BJ (cell line): ENCODE results near the gene DLGAP1. TPM values are rescaled to one million over a fixed set of nuclear protein-coding genes. Genes with fewer than 3 reads are reported as not detected.

Experiments used
- CTCF ChIA-PET: fragments of 350-600 bp; formaldehyde crosslinking; extraction: SDS; loops from one replicate; lab custom pipeline; 2021; ENCODE audit warnings: antibody characterized with exemption, inconsistent platforms; lab: Yijun Ruan, JAX
- POLR2A ChIA-PET: fragments of 300-600 bp; sonication (Branson Sonifier 250); formaldehyde crosslinking; extraction: SDS; loops from one replicate; lab custom pipeline; 2021; ENCODE audit warnings: antibody characterized with exemption; lab: Charles Lee
- DNase-seq: peaks from one replicate; pipeline ENCODE4 v3.0.0-alpha.2; 2011; ENCODE audit warnings: low read depth
- H3K27me3 ChIP-seq: 2 replicates; pipeline ENCODE4 v1.6.0; 2011; ENCODE audit warnings: low read length; ENCODE audit not compliant: control insufficient read depth, insufficient read depth
- H3K36me3 ChIP-seq: 2 replicates; pipeline ENCODE4 v1.5.1; 2011; ENCODE audit warnings: low read length; ENCODE audit not compliant: control insufficient read depth, insufficient read depth
- H3K4me3 ChIP-seq: 2 replicates; pipeline ENCODE4 v1.5.1; 2011; ENCODE audit warnings: low read depth, mild to moderate bottlenecking, control low read depth, low read length
- CTCF ChIP-seq: IDR thresholded peaks from 2 replicates; pipeline ENCODE4 v1.5.1; 2011; ENCODE audit warnings: low read depth, mild to moderate bottlenecking, control low read depth, inconsistent platforms, low read length, moderate library complexity; ENCODE audit not compliant: insufficient read depth
- polyA plus RNA-seq: library from polyadenylated mRNA; depleted of rRNA; stranded (reverse); fragments of >200 nt; gene quantifications from 2 replicates; pipeline ENCODE4 v1.2.3, GENCODE V29; 2011

The DLGAP1 gene
- polyA plus RNA-seq, 1 experiment = 0.02 TPM

DNA sequence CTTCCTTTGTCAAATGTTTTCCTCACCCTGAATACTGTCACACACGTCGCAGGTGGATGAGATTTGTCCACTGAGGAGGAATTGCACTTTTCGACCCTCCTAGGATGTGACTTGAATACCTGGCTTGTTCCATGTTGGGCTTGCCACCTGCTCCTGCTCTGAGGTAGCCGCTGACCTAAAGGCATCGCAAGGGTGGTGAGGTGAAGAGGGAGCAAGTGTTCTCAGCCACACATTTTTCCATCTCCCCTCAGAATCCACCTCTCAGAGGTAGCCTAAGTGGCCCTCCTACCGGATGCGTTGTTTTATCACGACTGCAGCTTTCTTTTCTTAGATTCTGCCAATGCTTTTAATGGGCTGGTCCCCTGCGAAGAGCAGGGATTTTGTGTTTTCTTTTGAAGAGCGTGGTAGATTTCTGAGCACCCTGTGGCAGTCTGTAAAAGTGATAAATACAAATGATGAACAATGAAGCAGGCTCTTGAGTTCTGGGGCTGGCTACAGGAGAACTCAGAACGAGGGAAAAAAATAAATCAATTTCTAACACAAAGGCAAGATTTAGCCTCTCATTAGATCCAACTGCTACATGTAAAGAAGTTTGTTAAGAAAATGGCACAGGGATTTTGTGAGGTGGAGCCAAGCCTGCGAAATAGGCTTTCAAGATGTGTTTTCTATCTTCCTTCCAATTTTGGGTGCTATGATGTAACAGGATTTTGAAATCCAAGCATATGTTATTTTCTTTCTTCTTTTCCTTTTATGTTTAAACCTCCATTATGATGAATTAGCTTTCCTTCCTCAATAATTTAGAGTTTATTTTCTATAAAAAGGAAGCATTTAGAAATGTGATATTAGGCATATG lies 618.4 kb downstream of the DLGAP1 start:
- TF ChIP-seq CTCF = no peak
- DNase-seq = no peak
- ChIA-PET CTCF (interaction anchor here (1.0 kb wide), 1 partner anchor 65 kb away, joined by 3 read pairs; no protein-coding TSS in a partner anchor), POLR2A (interaction anchor here (0.6 kb wide), 1 partner anchor 65 kb away, joined by 4 read pairs; no protein-coding TSS in a partner anchor)
- no peak overlapping the region for H3K4me3 ChIP-seq
- no peaks in the 10 kb centered on the region for H3K36me3 ChIP-seq
- H3K27me3 ChIP-seq = no peaks in the 10 kb centered on the region; the same call in 1 of the 2 replicates

DNA sequence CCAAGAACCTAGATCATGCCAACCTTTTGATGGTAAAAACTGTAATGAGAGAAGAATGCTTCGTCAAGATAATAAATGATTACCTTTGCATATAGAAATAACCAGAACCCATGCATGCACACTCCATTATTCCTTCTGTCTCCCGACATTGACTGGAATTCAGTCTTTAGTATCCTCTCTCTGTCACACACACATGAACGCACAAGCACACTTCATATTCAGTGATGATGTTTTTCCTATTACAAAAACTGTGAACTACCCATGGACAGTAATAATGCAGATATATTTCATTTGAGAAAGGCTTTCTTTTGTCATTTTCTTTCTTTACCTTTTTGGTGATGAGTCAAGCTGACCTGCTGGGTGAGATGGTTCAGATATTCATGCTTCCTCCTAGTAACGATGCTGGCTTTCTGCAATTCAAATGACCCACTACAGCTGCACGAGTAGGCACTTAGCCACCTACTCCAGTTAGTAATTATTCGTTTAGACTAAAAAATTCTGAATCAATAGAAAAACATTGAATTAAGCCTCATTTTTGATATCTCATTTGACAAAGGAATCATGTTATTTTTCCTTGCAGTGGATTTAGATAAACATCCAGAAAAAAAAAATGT lies 623.0 kb downstream of the DLGAP1 start:
- no peaks in the 10 kb centered on the region for H3K36me3 ChIP-seq
- POLR2A ChIA-PET = no interaction called here
- CTCF ChIA-PET = interaction anchor here (1.2 kb wide), 1 partner anchor 37 kb away, joined by 3 read pairs; no protein-coding TSS in a partner anchor
- DNase-seq = no peak
- TF ChIP-seq CTCF = no peak
- H3K27me3 ChIP-seq = no peaks in the 10 kb centered on the region
- no peak overlapping the region for H3K4me3 ChIP-seq

DNA sequence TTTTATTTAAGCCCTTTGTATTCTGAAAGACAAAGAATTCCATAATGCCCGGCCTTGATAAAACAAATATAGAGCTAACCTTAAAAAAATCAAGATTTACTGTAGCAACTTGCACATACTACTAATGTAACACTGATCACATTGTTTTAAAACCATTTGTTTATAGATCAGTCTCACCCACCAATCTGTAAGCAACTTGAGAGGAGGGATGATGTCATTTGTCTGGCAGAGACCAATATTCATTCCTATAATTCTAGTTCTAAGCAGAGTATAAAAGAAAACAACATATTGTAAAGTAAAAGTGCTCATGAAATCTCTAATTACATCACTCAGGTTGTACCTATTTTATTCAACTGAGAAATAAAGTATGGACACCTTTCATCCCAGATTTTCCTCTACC lies 624.5 kb downstream of the DLGAP1 start:
- no peaks in the 10 kb centered on the region for H3K36me3 ChIP-seq
- POLR2A ChIA-PET = no interaction called here
- H3K4me3 ChIP-seq = no peak overlapping the region
- CTCF ChIA-PET = no interaction called here
- DNase-seq = no peak
- TF ChIP-seq CTCF = no peak
- H3K27me3 ChIP-seq = no peaks in the 10 kb centered on the region

GRCh38 chr18:3827236-3827845 lies 627.8 kb downstream of the DLGAP1 start:
- TF ChIP-seq CTCF = no peak
- H3K36me3 ChIP-seq = no peaks in the 10 kb centered on the region

GRCh38 chr18:3826021-3826420 lies 629.1 kb downstream of the DLGAP1 start:
- no peak for TF ChIP-seq CTCF
- Histone ChIP-seq H3K27me3 (no peaks in the 10 kb centered on the region), H3K4me3 (no peak overlapping the region), H3K36me3 (no peaks in the 10 kb centered on the region)
- DNase-seq = no peak
- CTCF ChIA-PET = no interaction called here
- POLR2A ChIA-PET = no interaction called here

More at GRCh38 chr18:3827236-3827845, 627.8 kb downstream of the DLGAP1 start:
- ChIA-PET CTCF (interaction anchor here (0.5 to 1.2 kb wide), 2 partner anchors 12 to 56 kb away, joined by 4 read pairs; no protein-coding TSS in a partner anchor), POLR2A (no interaction called here)
- no peak for DNase-seq
- Histone ChIP-seq H3K4me3 (no peak overlapping the region), H3K27me3 (no peaks in the 10 kb centered on the region)
